PC-3 (cell line): ENCODE results near the gene MPV17L. TPM values are rescaled to one million over a fixed set of nuclear protein-coding genes. Genes with fewer than 3 reads are reported as not detected.
"Not testable (repeated sequence)": the region's sequence is repeated elsewhere in the genome, so short reads cannot be mapped to it uniquely, and the experiment has no call there.

Experiments
- ATAC-seq: fragments of 200-7000 bp; cut with Tn5 transposase; 2 replicates; pipeline ENCODE4 v1.9.1; 2020; ENCODE audit warnings: mild to moderate bottlenecking, moderate library complexity
- BruUV-seq: library from RNA; stranded (reverse); fragments of 400-500 nt; replicated peaks from 2 replicates; lab custom pipeline; 2021; lab: Mats Ljungman, UMichigan
- CTCF ChIA-PET: fragments of 300-600 bp; sonication (Branson Sonifier 250); formaldehyde crosslinking; loops from one replicate; lab custom pipeline; 2022; ENCODE audit warnings: antibody characterized with exemption; lab: Charles Lee
- POLR2A ChIA-PET: fragments of 300-600 bp; sonication (Branson Sonifier 250); formaldehyde crosslinking; loops from one replicate; lab custom pipeline; 2022; ENCODE audit warnings: antibody characterized with exemption; ENCODE audit not compliant: unreplicated experiment; lab: Charles Lee
- DNase-seq: peaks from one replicate; pipeline ENCODE4 v3.0.0-alpha.2; 2015
- H2AFZ ChIP-seq: fragments of 300-600 bp; sonication (generic); 2 replicates; pipeline ENCODE4 v1.6.0; 2016; ENCODE audit warnings: antibody characterized with exemption, low read length
- H3F3A ChIP-seq: fragments of 300-600 bp; sonication (generic); one replicate; pipeline ENCODE4 v1.6.0; 2017; ENCODE audit warnings: antibody characterized with exemption, low read length, control low read depth, mild to moderate bottlenecking; ENCODE audit not compliant: unreplicated experiment
- H3K27ac ChIP-seq: fragments of 300-600 bp; sonication (generic); 2 replicates; pipeline ENCODE4 v1.5.1; 2016; ENCODE audit warnings: mild to moderate bottlenecking, low read length
- H3K27me3 ChIP-seq: fragments of 300-600 bp; sonication (generic); 2 replicates; pipeline ENCODE4 v1.6.1; 2016; ENCODE audit warnings: low read length, mixed read lengths
- H3K36me3 ChIP-seq: fragments of 300-600 bp; sonication (generic); 2 replicates; pipeline ENCODE4 v1.6.1; 2016; ENCODE audit warnings: low read depth, mixed run types, low read length, mixed read lengths
- H3K4me1 ChIP-seq: fragments of 300-600 bp; sonication (generic); 2 replicates; pipeline ENCODE4 v1.5.1; 2016; ENCODE audit warnings: low read length; ENCODE audit not compliant: insufficient read depth
- H3K4me2 ChIP-seq: fragments of 300-600 bp; sonication (generic); 2 replicates; pipeline ENCODE4 v1.6.0; 2016; ENCODE audit warnings: low read length
- H3K4me3 ChIP-seq: fragments of 300-600 bp; sonication (generic); 2 replicates; pipeline ENCODE4 v1.5.1; 2016; ENCODE audit warnings: mild to moderate bottlenecking, low read length, mixed read lengths
- H3K79me2 ChIP-seq: fragments of 300-600 bp; sonication (generic); 2 replicates; pipeline ENCODE4 v1.6.1; 2017; ENCODE audit warnings: low read length, mixed read lengths
- H3K9ac ChIP-seq: fragments of 300-600 bp; sonication (generic); 2 replicates; pipeline ENCODE4 v1.6.0; 2016; ENCODE audit warnings: mild to moderate bottlenecking, low read length
- H3K9me2 ChIP-seq: fragments of 300-600 bp; sonication (generic); replicated peaks from 2 replicates; pipeline ENCODE4 v1.6.1; 2016; ENCODE audit warnings: mixed run types, low read length, mixed read lengths
- H3K9me3 ChIP-seq: fragments of 300-600 bp; sonication (generic); 2 replicates; pipeline ENCODE4 v1.6.1; 2016; ENCODE audit warnings: low read length, mixed read lengths
- H4K20me1 ChIP-seq: fragments of 300-600 bp; sonication (generic); 2 replicates; pipeline ENCODE4 v1.6.1; 2016; ENCODE audit warnings: low read length, mixed read lengths
- EZH2 ChIP-seq: fragments of 300-600 bp; sonication (generic); IDR thresholded peaks from one replicate; pipeline ENCODE4 v1.6.1; 2017; ENCODE audit warnings: antibody characterized with exemption, mild to moderate bottlenecking, low read length; ENCODE audit not compliant: unreplicated experiment
- EZH2phosphoT487 ChIP-seq: fragments of 300-600 bp; sonication (generic); IDR thresholded peaks from 2 replicates; pipeline ENCODE4 v1.6.1; 2018; ENCODE audit warnings: mild to moderate bottlenecking, antibody characterized with exemption, low read length, borderline replicate concordance
- intact Hi-C: fragments of 100-400 bp; cut with micrococcal nuclease; formaldehyde crosslinking; loops from 2 replicates; pipeline ENCODE4 v1.9.0; 2023
- total RNA-seq: library from RNA; depleted of rRNA; stranded (reverse); fragments of >200 nt; gene quantifications from 2 replicates; pipeline ENCODE4 v1.2.3, GENCODE V29; 2014
- TF ChIP-seq, protein P1 (sequence below): fragments of 300-600 bp; sonication (generic); conservative IDR thresholded peaks from 2 replicates; pipeline ENCODE4 v1.5.1; 2017; ENCODE audit warnings: antibody characterized with exemption, low read depth, mild to moderate bottlenecking, low read length

MPV17L gene
- total RNA-seq, 1 experiment from 2014 or later: 6.0 TPM

DNA sequence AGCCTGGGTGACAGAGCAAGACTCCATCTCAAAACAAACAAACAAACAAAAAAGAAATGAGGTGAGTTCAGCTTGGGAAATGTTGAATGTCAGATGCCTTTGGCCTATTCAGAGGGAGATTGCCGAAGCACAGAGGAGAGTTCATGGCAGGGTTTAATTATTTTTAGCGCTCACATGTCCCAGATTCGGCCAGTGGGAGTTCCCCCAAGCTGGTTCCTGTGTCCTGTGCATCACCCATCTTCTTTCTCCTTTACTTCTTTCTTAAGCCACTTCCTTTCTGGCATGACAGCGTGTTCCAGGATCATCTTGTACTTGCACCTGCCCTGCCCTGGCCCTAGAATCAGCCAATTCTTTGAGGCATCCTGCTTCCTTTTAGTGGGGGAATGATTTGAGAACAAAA lies 9.2 kb downstream of the MPV17L start:
- CTCF ChIA-PET: no interaction called here

GRCh38 chr16:15407756-15408155 lies 12.2 kb downstream of the MPV17L start:
- H4K20me1 ChIP-seq, H3K27ac ChIP-seq, BruUV-seq, ATAC-seq, H3F3A ChIP-seq, POLR2A ChIA-PET, DNase-seq, H3K79me2 ChIP-seq, H3K4me3 ChIP-seq, H2AFZ ChIP-seq, H3K27me3 ChIP-seq, CTCF ChIA-PET, H3K4me2 ChIP-seq, H3K9me3 ChIP-seq, intact Hi-C loops, H3K36me3 ChIP-seq, H3K4me1 ChIP-seq, H3K9ac ChIP-seq, H3K9me2 ChIP-seq: not testable (repeated sequence)

More for the DNA sequence above, 9.2 kb downstream of the MPV17L start:
- Histone ChIP-seq H3K4me3 (no peak overlapping the region), H3K4me1 (no peaks in the 10 kb centered on the region), H4K20me1 (no peaks in the 10 kb centered on the region), H2AFZ (no peak overlapping the region), H3K79me2 (no peaks in the 10 kb centered on the region), H3K36me3 (no peaks in the 10 kb centered on the region), H3K27me3 (no peaks in the 10 kb centered on the region), H3F3A (no peaks in the 10 kb centered on the region), H3K27ac (no peak overlapping the region), H3K9me2 (no peaks in the 10 kb centered on the region), H3K4me2 (no peak overlapping the region), H3K9me3 (no peaks in the 10 kb centered on the region), H3K9ac (no peak overlapping the region)
- no peak for TF ChIP-seq EZH2
- TF ChIP-seq EZH2phosphoT487: no peak
- TF ChIP-seq, protein P1, sequence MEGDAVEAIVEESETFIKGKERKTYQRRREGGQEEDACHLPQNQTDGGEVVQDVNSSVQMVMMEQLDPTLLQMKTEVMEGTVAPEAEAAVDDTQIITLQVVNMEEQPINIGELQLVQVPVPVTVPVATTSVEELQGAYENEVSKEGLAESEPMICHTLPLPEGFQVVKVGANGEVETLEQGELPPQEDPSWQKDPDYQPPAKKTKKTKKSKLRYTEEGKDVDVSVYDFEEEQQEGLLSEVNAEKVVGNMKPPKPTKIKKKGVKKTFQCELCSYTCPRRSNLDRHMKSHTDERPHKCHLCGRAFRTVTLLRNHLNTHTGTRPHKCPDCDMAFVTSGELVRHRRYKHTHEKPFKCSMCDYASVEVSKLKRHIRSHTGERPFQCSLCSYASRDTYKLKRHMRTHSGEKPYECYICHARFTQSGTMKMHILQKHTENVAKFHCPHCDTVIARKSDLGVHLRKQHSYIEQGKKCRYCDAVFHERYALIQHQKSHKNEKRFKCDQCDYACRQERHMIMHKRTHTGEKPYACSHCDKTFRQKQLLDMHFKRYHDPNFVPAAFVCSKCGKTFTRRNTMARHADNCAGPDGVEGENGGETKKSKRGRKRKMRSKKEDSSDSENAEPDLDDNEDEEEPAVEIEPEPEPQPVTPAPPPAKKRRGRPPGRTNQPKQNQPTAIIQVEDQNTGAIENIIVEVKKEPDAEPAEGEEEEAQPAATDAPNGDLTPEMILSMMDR: no peak
- POLR2A ChIA-PET: no interaction called here
- intact Hi-C loops: no loop called here
- no TSS peak for BruUV-seq
- ATAC-seq: no peak
- DNase-seq: no peak

DNA sequence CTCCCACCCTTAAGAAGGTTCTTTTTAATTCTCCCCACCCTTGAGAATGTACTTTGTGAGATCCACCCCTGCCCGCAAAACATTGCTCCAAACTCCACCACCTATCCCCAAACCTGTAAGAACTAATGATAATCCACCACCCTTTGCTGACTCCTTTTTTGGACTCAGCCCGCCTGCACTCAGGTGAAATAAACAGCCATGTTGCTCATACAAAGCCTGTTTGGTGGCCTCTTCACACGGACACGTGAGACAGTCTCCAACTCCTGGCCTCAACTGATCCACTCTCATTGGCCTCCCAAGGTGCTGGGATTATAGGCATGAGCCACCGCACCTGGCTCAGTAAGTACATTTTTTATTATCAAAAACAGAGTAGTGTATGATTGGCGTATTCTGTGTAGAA lies 13.9 kb downstream of the MPV17L start:
- H3K27me3 ChIP-seq, H3K4me3 ChIP-seq, H3K27ac ChIP-seq, POLR2A ChIA-PET, CTCF ChIA-PET, DNase-seq, H3K4me2 ChIP-seq, H3K9me3 ChIP-seq, H3K9me2 ChIP-seq, H3K4me1 ChIP-seq, H3K9ac ChIP-seq, H2AFZ ChIP-seq, H3F3A ChIP-seq, intact Hi-C loops, H3K79me2 ChIP-seq, ATAC-seq, H3K36me3 ChIP-seq, H4K20me1 ChIP-seq, BruUV-seq: not testable (repeated sequence)

DNA sequence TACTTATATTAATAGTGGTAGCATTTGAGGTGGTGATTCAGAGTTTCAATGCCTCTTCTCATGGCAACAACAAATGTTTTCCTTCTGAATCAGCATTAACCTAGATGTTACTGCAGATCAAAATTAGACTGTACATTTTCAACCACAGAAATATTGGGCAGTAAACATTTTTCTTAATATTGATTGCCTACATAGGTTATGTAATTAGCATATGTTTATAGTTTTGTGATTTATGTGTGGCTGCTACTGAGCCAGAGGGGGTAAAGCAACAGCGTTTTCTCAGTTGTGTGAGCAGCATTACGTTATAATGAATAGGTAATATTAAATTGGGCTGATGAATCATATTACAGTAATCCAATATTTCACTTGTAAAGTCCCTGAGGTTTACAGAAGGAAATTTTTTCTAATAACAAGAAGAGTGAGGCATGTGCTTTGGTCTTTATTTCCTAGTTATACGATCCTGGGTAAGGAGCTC lies 20.0 kb downstream of the MPV17L start:
- H3K4me2 ChIP-seq: peak overlapping the region; percentile 70

More for the DNA sequence above, 20.0 kb downstream of the MPV17L start:
- DNase-seq (peak; percentile 65), ATAC-seq (peak; percentile 86)
- H3K79me2 ChIP-seq: no peaks in the 10 kb centered on the region
- no TSS peak for BruUV-seq
- peak overlapping the region; percentile 75 for H3K27ac ChIP-seq
- no peaks in the 10 kb centered on the region for H3K9me3 ChIP-seq
- no peaks in the 10 kb centered on the region for H3F3A ChIP-seq
- H3K4me1 ChIP-seq: peaks cover 20% of the 10 kb centered on the region
- TF ChIP-seq EZH2phosphoT487 (no peak), EZH2 (no peak)
- TF ChIP-seq, protein P1: no peak
- peak overlapping the region; percentile 32; the same call in 1 of the 2 replicates for H3K4me3 ChIP-seq
- H3K9ac ChIP-seq: no peak overlapping the region
- H3K27me3 ChIP-seq: no peaks in the 10 kb centered on the region
- intact Hi-C loops: no loop called here
- no peaks in the 10 kb centered on the region for H3K9me2 ChIP-seq
- peak overlapping the region; percentile 52; the same call in 1 of the 2 replicates for H2AFZ ChIP-seq
- no peaks in the 10 kb centered on the region for H3K36me3 ChIP-seq
- ChIA-PET CTCF (no interaction called here), POLR2A (no interaction called here)
- H4K20me1 ChIP-seq: no peaks in the 10 kb centered on the region
